ENCODE data around the gene TCHP.
"Not testable (repeated sequence)": the region's sequence is repeated elsewhere in the genome, so short reads cannot be mapped to it uniquely, and the experiment has no call there.

The TCHP gene

DNA sequence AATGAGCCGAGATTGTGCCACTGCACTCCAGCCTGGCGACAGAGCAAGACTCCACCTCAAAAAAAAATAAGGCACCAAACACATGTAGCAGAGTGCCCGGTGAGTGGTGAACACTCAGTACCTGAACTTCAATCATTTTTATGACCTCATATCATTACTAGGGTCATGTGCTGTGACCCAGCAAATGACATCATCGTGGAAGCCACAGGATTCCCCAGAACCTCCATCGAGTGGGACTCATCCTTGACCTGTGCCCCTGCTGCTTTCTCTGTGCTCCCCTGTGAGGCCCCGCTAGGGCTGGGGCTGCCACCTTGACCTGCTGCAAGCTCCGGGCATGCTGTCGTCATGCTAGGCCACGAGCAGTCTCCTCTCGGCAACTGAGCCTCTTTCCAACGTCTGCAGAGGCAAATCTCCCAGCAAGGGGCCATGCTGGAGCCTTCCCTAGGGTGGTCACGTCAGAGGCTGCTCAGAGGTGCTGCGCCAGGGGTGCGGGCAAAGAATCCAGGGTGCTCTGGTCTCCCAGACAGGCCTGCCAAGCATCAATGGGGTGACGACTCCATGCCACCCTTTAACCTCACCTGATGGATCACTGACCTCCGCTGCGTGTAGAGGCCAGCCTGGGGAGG is 38.3 kb upstream of the TCHP start:
- no peak for DNase-seq (ENCODE audit: low read depth)
- TF ChIP-seq, protein P1, sequence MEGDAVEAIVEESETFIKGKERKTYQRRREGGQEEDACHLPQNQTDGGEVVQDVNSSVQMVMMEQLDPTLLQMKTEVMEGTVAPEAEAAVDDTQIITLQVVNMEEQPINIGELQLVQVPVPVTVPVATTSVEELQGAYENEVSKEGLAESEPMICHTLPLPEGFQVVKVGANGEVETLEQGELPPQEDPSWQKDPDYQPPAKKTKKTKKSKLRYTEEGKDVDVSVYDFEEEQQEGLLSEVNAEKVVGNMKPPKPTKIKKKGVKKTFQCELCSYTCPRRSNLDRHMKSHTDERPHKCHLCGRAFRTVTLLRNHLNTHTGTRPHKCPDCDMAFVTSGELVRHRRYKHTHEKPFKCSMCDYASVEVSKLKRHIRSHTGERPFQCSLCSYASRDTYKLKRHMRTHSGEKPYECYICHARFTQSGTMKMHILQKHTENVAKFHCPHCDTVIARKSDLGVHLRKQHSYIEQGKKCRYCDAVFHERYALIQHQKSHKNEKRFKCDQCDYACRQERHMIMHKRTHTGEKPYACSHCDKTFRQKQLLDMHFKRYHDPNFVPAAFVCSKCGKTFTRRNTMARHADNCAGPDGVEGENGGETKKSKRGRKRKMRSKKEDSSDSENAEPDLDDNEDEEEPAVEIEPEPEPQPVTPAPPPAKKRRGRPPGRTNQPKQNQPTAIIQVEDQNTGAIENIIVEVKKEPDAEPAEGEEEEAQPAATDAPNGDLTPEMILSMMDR (IDR thresholded peaks at IDR 0.05; ENCODE audit: low read length, missing control alignments) = no peak
- H3K4me3 ChIP-seq (replicated peaks; ENCODE audit: low read depth, low read length) = no peak overlapping the region

DNA sequence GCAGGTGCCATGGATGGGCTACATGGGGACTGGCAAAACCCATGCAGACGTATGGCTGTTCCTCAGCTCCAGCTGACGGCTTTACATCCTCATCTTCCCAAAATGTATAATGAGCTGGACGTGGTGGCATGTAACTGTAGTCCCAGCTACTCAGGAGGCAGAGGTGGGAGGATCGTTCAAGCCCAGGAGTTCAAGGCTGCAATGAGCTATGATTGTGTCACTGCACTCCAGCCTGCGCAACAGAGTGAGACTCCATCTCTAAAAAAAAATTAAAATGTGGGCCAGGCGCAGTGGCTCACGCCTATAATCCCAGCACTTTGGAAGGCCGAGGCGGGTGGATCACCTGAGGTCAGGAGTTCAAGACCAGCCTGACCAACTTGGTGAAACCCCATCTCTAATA is 37.6 kb upstream of the TCHP start:
- DNase-seq (ENCODE audit: low read depth); H3K4me3 ChIP-seq (replicated peaks; ENCODE audit: low read depth, low read length): not testable (repeated sequence)

DNA sequence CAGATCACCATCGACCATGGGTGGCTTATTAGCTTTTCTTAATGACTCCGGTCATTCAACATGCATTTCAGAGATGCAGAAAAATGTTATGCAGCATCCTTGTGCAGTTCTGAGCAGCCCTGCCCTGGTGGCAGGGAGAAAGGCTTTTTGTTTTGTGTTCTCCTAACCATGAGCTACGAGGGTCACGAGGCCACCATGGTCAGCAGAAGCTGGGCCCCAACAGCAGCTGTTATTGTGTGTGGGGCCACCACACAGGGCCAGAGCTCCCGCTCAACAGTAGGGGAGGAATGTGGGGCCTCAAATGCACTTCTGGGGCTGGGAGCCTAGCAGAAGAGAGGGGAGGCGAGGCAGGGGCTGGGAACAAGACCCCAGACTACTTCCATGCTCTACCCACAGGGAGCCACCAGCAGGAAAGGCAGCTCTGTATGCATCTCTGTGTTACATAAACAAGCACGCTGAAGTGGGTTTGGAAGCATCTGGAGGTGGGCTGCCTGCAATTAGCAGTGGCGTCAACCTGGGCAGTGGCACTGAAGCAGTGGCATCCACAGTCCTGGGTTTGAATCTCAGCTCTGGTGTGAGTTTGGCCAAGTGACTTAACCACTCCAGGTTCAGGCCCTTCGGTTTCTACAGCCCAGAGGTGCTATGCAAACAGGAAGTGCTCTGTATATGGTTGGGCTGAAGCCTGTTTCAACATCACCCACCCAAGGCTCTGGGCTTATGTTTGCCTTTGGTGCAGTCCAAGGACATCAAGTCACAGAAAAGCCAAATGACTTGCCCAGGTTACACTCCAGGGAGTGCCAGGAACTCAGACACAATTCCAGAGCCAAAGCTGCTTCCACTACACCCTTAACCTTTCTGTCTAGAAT is 36.0 kb upstream of the TCHP start:
- peak; percentile 66 for DNase-seq (ENCODE audit: low read depth)
- TF ChIP-seq, protein P1 (IDR thresholded peaks at IDR 0.05; ENCODE audit: low read length, missing control alignments) = no peak
- H3K4me3 ChIP-seq (replicated peaks; ENCODE audit: low read depth, low read length) = no peak overlapping the region

DNA sequence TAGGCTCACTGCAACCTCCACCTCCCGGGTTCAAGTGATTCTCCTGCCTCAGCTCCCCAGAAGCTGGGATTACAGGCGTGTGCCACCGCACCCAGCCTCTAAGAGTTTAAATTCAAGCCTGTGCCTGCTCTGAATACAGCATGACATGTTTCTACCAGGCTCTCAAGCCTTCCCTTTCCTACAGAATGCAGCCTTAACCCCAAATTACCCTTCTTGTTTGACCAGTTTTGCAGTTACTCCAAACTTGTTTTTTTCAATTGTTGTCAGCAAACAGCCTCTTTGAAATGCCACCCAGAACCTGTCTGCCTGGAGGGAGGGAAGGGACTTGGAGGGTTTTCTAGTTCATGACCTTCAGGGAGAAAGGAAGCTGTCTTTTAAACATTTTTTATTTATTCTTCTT is 35.2 kb upstream of the TCHP start:
- no peak for DNase-seq (ENCODE audit: low read depth)
- H3K4me3 ChIP-seq (replicated peaks; ENCODE audit: low read depth, low read length) = no peak overlapping the region
- TF ChIP-seq, protein P1 (IDR thresholded peaks at IDR 0.05; ENCODE audit: low read length, missing control alignments) = no peak

DNA sequence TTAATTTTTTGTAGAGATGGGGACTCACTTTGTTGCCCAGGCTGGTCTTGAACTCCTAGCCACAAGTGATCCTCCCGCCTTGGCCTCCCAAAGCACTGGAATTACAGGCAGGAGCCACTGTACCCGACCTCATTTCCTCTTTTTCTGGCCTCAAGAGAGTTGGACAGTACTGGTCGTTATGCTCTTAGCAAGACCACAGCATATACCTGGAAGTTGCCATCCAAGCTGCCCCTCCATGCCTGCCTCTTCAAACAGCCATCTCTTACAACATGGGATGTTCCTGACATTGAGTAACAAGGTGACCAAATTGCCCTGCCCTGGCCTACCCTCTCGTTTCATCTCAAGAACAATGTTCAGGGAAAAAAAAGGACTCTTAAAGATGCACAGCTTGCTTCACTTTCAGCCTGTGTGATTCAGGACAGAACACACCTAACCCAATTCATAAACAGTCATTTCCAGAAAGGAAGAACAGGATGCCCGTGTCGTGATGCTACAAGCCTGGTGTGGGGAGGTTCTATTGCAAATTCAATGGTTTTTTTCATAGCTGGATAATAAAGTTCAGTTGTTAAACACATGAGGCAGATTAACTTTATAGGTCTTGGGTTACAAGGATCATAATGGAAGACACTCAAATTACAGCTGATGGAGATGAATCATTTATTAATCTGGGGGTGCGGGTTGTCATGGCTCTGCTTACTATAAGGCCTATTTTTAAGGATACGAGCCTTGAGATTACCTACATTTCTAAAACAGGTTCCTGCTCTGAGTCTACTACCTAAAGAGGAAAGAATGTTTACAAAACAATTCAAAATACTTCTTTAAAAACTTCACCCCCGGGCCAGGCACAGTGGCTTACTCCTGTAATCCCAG is 31.7 kb upstream of the TCHP start:
- H3K4me3 ChIP-seq (replicated peaks; ENCODE audit: low read depth, low read length) = no peak overlapping the region
- TF ChIP-seq, protein P1 (IDR thresholded peaks at IDR 0.05; ENCODE audit: low read length, missing control alignments) = no peak
- DNase-seq (ENCODE audit: low read depth) = no peak

DNA sequence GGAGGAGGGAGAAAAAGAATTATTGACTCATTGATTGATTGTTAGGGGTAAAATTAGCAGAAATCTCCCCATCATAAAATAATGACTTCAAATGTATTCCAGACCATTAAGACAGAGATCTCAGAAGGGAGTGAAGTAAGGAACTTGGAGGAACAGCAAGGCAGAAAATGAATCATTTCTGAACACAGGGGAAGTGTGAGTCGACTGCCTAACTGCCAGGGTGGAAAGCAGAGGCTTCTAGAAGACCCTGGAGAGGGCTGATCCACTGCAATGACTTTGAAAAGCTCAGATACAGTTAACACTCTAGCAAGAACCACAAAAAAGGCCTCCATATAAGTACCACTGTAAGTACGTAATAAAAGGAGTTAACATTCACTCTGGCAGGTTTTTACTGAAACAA is 29.4 kb upstream of the TCHP start:
- peak; percentile 32 for DNase-seq (ENCODE audit: low read depth)
- TF ChIP-seq, protein P1 (IDR thresholded peaks at IDR 0.05; ENCODE audit: low read length, missing control alignments) = no peak
- no peak overlapping the region for H3K4me3 ChIP-seq (replicated peaks; ENCODE audit: low read depth, low read length)
